ENCODE results near the gene RBCK1. TPM values are rescaled to one million over a fixed set of nuclear protein-coding genes. Genes with fewer than 3 reads are reported as not detected.

RBCK1 gene
- total RNA-seq, 1 donor from 2014 or later: 108 TPM

DNA sequence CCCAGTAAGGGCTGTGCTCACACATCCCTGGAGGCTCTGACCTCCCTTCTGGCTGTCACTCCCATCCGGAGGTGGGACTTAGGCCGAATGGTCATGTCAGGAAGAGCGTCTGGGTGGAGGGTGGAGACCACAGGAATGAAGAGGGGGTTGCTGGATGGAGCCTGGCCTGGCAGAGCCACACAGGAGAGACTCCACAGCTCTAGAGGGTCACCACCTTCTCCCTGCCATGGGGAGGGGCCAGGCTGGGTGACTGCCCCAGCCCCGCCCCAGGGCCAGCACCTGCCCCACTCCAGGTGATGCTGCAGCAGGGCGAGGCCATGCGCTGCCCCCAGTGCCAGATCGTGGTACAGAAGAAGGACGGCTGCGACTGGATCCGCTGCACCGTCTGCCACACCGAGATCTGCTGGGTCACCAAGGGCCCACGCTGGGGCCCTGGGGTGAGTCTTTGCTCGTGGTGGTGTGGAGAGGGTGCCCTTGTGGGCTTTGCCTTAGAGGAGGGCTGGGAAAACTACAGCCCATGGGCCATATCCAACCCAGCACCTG, 20.6 kb downstream of the RBCK1 start:
- Mint-ChIP-seq H3K27ac (peak overlapping the region; percentile 67), H3K4me1 (ENCODE audit: low read depth) (no peaks in the 10 kb centered on the region), H3K4me3 (ENCODE audit: low read depth) (no peak overlapping the region), H3K36me3 (ENCODE audit: insufficient read depth) (peaks cover 9% of the 10 kb centered on the region), H3K9me3 (ENCODE audit: low read depth) (no peaks in the 10 kb centered on the region), H3K27me3 (no peaks in the 10 kb centered on the region)
- no peak for DNase-seq (ENCODE audit: low spot score, unreplicated experiment)
- TF ChIP-seq, protein P1, sequence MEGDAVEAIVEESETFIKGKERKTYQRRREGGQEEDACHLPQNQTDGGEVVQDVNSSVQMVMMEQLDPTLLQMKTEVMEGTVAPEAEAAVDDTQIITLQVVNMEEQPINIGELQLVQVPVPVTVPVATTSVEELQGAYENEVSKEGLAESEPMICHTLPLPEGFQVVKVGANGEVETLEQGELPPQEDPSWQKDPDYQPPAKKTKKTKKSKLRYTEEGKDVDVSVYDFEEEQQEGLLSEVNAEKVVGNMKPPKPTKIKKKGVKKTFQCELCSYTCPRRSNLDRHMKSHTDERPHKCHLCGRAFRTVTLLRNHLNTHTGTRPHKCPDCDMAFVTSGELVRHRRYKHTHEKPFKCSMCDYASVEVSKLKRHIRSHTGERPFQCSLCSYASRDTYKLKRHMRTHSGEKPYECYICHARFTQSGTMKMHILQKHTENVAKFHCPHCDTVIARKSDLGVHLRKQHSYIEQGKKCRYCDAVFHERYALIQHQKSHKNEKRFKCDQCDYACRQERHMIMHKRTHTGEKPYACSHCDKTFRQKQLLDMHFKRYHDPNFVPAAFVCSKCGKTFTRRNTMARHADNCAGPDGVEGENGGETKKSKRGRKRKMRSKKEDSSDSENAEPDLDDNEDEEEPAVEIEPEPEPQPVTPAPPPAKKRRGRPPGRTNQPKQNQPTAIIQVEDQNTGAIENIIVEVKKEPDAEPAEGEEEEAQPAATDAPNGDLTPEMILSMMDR (IDR thresholded peaks at IDR 0.05; ENCODE audit: unreplicated experiment): no peak

DNA sequence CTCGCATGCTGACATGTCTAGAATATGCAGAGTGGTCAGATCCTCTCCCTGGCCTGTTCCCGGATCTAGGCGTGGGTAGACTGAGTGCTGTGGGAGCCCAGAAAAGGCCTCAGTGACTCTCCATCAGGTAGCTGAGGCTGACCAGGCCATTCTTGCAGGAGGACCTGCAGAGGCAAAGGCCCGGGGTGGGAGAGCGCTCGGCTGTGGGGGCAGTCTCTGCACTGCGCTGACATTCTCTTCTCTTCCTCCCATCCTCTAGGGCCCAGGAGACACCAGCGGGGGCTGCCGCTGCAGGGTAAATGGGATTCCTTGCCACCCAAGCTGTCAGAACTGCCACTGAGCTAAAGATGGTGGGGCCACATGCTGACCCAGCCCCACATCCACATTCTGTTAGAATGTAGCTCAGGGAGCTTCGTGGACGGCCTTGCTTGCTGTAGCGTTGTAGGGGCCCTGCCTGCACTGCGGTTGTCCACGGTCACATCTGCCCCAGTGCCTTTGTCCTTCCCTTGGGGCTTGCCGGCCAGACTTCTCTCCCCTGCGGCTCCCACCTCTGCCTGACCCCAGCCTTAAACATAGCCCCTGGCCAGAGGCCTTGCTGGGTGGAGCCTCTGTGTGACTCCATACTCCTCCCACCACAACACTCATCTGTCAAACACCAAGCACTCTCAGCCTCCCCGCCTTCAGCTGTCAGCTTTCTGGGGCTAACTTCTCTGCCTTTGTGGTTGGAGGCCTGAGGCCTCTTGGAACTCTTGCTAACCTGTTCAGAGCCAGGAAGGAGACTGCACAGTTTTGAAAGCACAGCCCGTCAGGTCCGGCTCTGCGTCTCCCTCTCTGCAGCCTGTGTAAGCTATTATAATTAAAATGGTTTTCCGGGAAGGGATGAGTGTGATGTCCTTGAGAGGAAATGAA, 22.2 kb downstream of the RBCK1 start:
- no peak for DNase-seq (ENCODE audit: low spot score, unreplicated experiment)
- H3K36me3 Mint-ChIP-seq (ENCODE audit: insufficient read depth): peaks cover 10% of the 10 kb centered on the region
- H3K4me3 Mint-ChIP-seq (ENCODE audit: low read depth): no peak overlapping the region
- TF ChIP-seq, protein P1 (IDR thresholded peaks at IDR 0.05; ENCODE audit: unreplicated experiment): no peak
- no peak overlapping the region for H3K27ac Mint-ChIP-seq
- H3K27me3 Mint-ChIP-seq: no peaks in the 10 kb centered on the region
- H3K4me1 Mint-ChIP-seq (ENCODE audit: low read depth): no peaks in the 10 kb centered on the region
- no peaks in the 10 kb centered on the region for H3K9me3 Mint-ChIP-seq (ENCODE audit: low read depth)

DNA sequence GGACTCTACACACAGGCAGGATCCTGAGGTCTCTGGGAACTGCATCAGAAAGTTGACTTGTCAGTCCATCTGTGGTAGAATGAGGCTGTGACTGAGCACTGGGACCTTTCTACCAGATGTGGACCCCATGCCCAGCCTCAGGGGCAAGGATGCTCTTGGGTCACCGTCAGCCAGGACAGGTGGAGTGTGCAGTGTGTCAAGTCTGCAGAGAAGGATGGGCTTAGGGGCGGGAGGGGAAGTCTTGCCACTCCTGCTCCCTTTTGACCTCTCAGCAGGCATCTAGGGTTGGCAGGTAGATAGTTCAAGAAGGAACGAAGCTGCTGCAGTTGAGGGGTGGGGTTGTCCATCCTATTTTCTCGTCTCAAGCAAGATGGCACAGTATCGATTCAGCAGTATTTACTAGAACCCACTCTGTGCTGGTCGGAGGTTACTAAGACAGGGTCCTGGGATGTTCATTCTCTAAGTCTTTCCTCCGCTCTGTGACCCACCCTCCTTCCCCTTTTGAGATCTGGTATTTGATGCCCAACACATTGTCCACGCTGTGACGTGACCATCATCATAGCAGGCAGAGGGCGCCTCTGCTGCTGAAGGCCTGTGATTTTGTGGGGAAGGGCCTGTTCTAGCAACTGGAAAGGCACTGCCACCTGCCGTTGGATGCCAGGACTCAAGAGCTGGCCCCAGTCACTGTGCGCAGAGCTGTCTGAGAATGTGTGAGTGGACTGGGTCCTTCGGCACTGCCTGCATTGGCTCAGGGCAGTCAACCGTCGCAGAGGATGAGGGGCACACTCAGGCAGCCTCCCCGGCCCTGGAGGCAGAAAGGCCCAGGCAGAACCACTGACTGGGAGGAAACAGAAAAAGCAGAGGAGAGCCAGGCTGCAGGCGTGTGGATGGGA, 23.2 kb downstream of the RBCK1 start:
- H3K27ac Mint-ChIP-seq: no peak overlapping the region
- DNase-seq (ENCODE audit: low spot score, unreplicated experiment): peak; percentile 36
- H3K27me3 Mint-ChIP-seq: no peaks in the 10 kb centered on the region
- TF ChIP-seq, protein P1 (IDR thresholded peaks at IDR 0.05; ENCODE audit: unreplicated experiment): peak; percentile 63
- H3K36me3 Mint-ChIP-seq (ENCODE audit: insufficient read depth): peaks cover 8% of the 10 kb centered on the region
- H3K4me3 Mint-ChIP-seq (ENCODE audit: low read depth): no peak overlapping the region
- H3K4me1 Mint-ChIP-seq (ENCODE audit: low read depth): no peaks in the 10 kb centered on the region
- H3K9me3 Mint-ChIP-seq (ENCODE audit: low read depth): no peaks in the 10 kb centered on the region

DNA sequence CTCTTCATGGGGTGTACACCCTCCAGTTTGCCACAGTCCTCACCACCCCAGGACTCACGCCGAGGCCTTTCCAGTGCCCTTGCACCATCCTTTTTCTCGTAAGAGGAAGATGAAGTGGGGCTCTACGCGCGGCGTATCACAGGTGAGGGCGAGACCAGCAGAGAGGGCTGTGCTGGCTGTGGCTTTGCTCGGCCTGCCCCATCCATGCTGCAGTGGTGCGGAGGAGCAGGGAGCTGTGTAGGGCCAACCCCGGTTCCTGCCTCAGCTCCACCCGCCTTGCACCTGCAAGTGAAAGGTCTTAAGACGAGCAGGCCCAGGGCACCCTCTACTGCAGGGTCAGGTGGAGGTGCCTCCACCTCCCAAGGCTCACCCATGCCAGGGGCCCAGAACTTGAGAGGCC, 24.1 kb downstream of the RBCK1 start:
- H3K9me3 Mint-ChIP-seq (ENCODE audit: low read depth): no peaks in the 10 kb centered on the region
- DNase-seq (ENCODE audit: low spot score, unreplicated experiment): no peak
- H3K27ac Mint-ChIP-seq: no peak overlapping the region
- TF ChIP-seq, protein P1 (IDR thresholded peaks at IDR 0.05; ENCODE audit: unreplicated experiment): no peak
- no peaks in the 10 kb centered on the region for H3K27me3 Mint-ChIP-seq
- peaks cover 9% of the 10 kb centered on the region for H3K36me3 Mint-ChIP-seq (ENCODE audit: insufficient read depth)
- no peaks in the 10 kb centered on the region for H3K4me1 Mint-ChIP-seq (ENCODE audit: low read depth)
- no peak overlapping the region for H3K4me3 Mint-ChIP-seq (ENCODE audit: low read depth)

Measured in progenitor cell of endocrine pancreas (in vitro differentiated cells).